Prostate gland (tissue), 2 donors: ENCODE measurements around the gene ARL5B. TPM values are rescaled to one million over a fixed set of nuclear protein-coding genes. Genes with fewer than 3 reads are reported as not detected.
"Not testable (repeated sequence)": the region's sequence is repeated elsewhere in the genome, so short reads cannot be mapped to it uniquely, and the experiment has no call there.

ENCODE experiments used
- DNase-seq: peaks from one replicate; pipeline ENCODE4 v3.0.0-alpha.2; 2019; ENCODE audit warnings: low spot score
- H3K27ac ChIP-seq, 2 donors: fragments of 200-600 bp; sonication (generic); 2 replicates each; pipeline ENCODE4 v1.5.1; 2017 to 2019
- H3K27me3 ChIP-seq: fragments of 200-600 bp; sonication (generic); replicated peaks from 2 replicates; pipeline ENCODE4 v1.5.1; 2019; ENCODE audit not compliant: insufficient read depth
- H3K36me3 ChIP-seq, 2 donors: fragments of 200-600 bp; sonication (generic); 1 replicate in 1 of 2; 2 replicates in 1 of 2; pipeline versions ENCODE4 v1.5.1 to v1.8.1; 2017 to 2019
- H3K4me1 ChIP-seq: fragments of 200-600 bp; sonication (generic); replicated peaks from 2 replicates; pipeline ENCODE4 v1.5.1; 2019
- H3K4me3 ChIP-seq, 2 donors: fragments of 200-600 bp; sonication (generic); 2 replicates each; pipeline ENCODE4 v1.5.1; 2017 to 2019
- H3K9me3 ChIP-seq: fragments of 200-600 bp; sonication (generic); 2 replicates; pipeline ENCODE4 v1.5.1; 2017
- CTCF ChIP-seq, 4 experiments: fragments of 200-600 bp in 2 of 4; fragments of 450-650 bp in 2 of 4; sonication (generic) in 2 of 4; IDR thresholded peaks; 1 replicate in 3 of 4; 2 replicates in 1 of 4; pipeline ENCODE4 v1.5.1; 2016 to 2019; ENCODE audit warnings: antibody characterized with exemption in 4 of 4, mild to moderate bottlenecking in 2 of 4, moderate library complexity in 2 of 4
- POLR2A ChIP-seq: fragments of 450-650 bp; IDR thresholded peaks from one replicate; pipeline ENCODE4 v1.6.1; 2016; ENCODE audit warnings: antibody characterized with exemption, mild to moderate bottlenecking
- POLR2AphosphoS5 ChIP-seq: sonication (generic); formaldehyde crosslinking; IDR thresholded peaks from one replicate; pipeline ENCODE4 v1.6.1; 2017; ENCODE audit warnings: antibody characterized with exemption
- WGBS: methylation state at CpG from one replicate; pipeline ENCODE4 v1.1.5; 2018; 5-methylcytosine and 5-hydroxymethylcytosine counted together
- intact Hi-C: fragments of 100-400 bp; cut with DNase I; formaldehyde crosslinking; loops from one replicate; pipeline ENCODE4 v1.14.2; 2022
- total RNA-seq, 2 donors: library from RNA; depleted of rRNA; stranded (reverse); fragments of >200 nt; gene quantifications; one replicate each; pipeline ENCODE4 v1.1.0, GENCODE V29; 2016

The ARL5B gene
- total RNA-seq, 2 donors from 2014 or later, result 10.7 to 14.5 TPM

- Histone ChIP-seq H3K27ac (no peak overlapping the region), H3K9me3 (no peaks in the 10 kb centered on the region), H3K4me3 (no peak overlapping the region), H3K4me1 (no peaks in the 10 kb centered on the region), H3K27me3 (no peaks in the 10 kb centered on the region), H3K36me3 (no peaks in the 10 kb centered on the region)
- TF ChIP-seq CTCF (IDR thresholded peaks at IDR 0.05), result no peak
- TF ChIP-seq POLR2A, result no peak
- DNase-seq, result no peak
- WGBS, result 84% methylated on average over 4 of the region's 4 CpGs
- intact Hi-C loops, result no loop called here
Observed at GRCh38 chr10:18635995-18636394, 23.2 kb upstream of the ARL5B start.

GRCh38 chr10:18637400-18637799 lies 21.8 kb upstream of the ARL5B start:
- H3K9me3 ChIP-seq, H3K27me3 ChIP-seq, DNase-seq, H3K4me1 ChIP-seq, intact Hi-C loops, H3K36me3 ChIP-seq, H3K27ac ChIP-seq, H3K4me3 ChIP-seq: not testable (repeated sequence)
- 58% methylated on average over 1 of the region's 1 CpG for WGBS

- H3K4me1 ChIP-seq, intact Hi-C loops, H3K9me3 ChIP-seq, DNase-seq, H3K36me3 ChIP-seq, H3K27ac ChIP-seq, H3K27me3 ChIP-seq, H3K4me3 ChIP-seq: not testable (repeated sequence)
- 93% methylated on average over 2 of the region's 2 CpGs for WGBS
Observed at GRCh38 chr10:18639719-18640118, 19.5 kb upstream of the ARL5B start.

GRCh38 chr10:18647151-18647550 lies 12.1 kb upstream of the ARL5B start:
- Histone ChIP-seq H3K27ac (no peak overlapping the region), H3K4me1 (no peaks in the 10 kb centered on the region), H3K4me3 (no peak overlapping the region), H3K9me3 (no peaks in the 10 kb centered on the region), H3K27me3 (no peaks in the 10 kb centered on the region), H3K36me3 (no peaks in the 10 kb centered on the region)
- 96% methylated on average over 2 of the region's 2 CpGs for WGBS
- TF ChIP-seq POLR2AphosphoS5 (no peak), CTCF (IDR thresholded peaks at IDR 0.05) (no peak), POLR2A (no peak)
- DNase-seq, result no peak
- intact Hi-C loops, result no loop called here

GRCh38 chr10:18647945-18648344 lies 11.3 kb upstream of the ARL5B start:
- Histone ChIP-seq H3K36me3 (no peaks in the 10 kb centered on the region), H3K27me3 (no peaks in the 10 kb centered on the region), H3K27ac (no peak overlapping the region), H3K9me3 (no peaks in the 10 kb centered on the region), H3K4me3 (no peak overlapping the region), H3K4me1 (no peaks in the 10 kb centered on the region)
- TF ChIP-seq POLR2A (no peak), CTCF (IDR thresholded peaks at IDR 0.05) (no peak)
- intact Hi-C loops, result no loop called here
- WGBS, result 93% methylated on average over 3 of the region's 3 CpGs
- DNase-seq, result no peak

- no peaks in the 10 kb centered on the region for H3K27me3 ChIP-seq
- H3K9me3 ChIP-seq, result no peaks in the 10 kb centered on the region
- 66% methylated on average over 7 of the region's 7 CpGs for WGBS
- no peak for DNase-seq
- H3K4me1 ChIP-seq, result no peaks in the 10 kb centered on the region
- intact Hi-C loops, result no loop called here
- H3K4me3 ChIP-seq, result no peak overlapping the region
- no peak overlapping the region for H3K27ac ChIP-seq
- no peaks in the 10 kb centered on the region for H3K36me3 ChIP-seq
- TF ChIP-seq CTCF (IDR thresholded peaks at IDR 0.05) (no peak), POLR2A (no peak), POLR2AphosphoS5 (no peak)
Observed at GRCh38 chr10:18649364-18649959, 9.8 kb upstream of the ARL5B start.
